ENCODE results near the gene CBX2.

The CBX2 gene

DNA sequence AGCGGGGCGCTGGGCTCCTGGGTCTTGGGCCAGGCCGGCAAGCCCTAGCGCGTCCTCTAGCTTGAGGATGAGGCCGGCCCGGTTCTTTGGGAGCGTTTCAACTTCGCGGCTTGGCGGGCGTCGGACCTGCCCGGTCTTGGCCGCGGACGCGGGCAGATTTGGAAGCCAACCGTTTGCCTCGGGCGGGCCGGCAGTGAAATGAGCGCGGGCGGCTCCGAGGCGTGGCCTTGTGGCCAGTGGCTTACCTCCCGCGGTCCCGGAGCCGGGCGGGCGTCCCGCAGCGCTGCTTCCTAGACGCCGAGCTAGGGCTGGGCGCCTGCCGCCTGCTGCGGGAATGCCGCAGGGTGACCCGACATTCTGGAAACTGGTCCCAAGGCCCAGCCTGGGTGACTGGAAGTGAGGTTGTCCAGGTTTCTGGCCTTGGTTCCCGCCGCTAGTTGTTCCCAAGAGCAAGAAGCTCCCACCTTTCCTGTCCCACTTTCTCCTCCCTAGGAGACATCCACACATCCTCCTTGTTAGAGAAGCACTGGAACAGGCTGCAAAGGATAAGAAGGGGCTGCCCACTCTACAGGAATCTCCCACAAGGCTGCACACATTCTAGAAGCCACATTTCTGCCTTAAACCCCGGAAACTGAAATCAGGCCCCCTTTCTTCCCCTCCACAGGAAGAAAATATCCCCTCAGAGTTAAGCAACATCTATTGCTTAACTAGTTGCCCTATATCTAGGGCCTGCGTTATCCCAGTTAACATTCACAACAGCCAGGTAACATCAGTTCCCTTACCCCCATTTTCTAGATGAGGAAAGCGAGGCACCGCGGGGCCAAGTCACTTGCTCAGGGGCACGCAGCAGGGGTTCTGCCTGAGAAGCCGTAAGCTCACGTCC, 23.4 kb downstream of the CBX2 start:
- DNase-seq: no peak

DNA sequence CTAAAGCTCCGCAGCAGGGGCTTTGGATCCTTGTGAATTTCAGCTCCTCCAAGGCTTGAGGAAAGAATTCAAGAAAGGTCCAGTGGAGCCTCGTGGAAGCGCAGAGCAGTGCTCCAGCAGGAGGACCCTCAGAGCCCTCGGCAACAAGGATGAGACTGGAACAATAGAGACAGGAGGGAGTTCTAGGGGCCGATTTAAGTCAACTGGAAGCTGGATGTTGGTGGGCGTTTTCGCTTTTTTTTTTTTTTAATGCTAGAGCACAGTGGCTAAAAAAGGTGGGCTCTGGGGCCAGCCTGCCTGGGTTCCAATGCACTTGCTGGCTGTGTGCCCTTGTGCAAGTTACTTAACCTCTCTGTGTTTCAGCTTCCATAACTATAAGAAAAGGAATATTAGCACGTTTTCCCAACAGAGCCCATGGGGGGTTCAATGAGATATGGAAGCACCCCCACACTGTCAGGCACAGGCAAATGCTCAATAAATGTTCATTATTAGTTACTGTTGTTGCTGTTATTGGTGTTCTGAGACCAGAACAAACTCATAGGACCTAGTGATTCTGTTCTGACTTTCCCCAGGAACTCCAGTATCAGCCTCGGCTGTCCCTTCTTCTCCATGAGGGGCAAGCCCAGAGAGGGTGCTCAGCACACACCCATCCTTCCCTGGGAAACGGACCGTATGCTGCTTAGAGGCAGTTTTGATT, 24.2 kb downstream of the CBX2 start:
- peak; percentile 11 for DNase-seq

DNA sequence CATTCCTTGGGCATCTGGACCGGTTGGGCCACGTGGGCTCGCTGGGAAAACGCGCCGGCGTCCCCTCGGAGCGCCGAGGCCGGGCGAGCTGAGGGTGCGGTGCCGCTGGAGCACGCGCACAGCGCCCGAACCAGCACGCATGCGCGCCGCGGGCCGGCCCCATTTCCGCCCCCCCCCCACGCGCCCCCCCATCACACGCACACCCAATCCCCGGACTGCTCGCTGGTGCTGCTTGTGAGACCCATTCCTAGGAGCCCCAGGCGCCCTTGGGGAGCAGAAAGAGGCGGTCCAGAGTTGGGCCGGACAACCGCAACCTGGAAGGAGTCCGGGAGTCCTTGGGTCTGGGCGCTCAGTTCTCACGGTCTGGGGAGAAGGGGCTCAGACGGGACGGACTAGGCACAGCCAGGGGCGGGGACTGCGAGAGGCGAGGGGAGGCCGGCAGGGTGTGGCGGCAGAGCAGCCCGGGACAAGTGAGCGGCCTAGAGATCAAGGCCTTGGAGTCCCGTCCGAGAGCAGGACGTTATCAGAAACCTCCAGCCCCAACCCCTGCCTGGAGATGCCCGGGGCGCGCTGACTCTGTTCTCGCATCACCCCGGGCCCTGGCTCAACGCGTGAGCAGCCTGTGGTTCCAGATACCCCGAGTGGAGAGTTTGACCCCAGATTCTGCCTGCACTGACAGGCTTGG, 24.9 kb downstream of the CBX2 start:
- DNase-seq: peak; percentile 47

DNA sequence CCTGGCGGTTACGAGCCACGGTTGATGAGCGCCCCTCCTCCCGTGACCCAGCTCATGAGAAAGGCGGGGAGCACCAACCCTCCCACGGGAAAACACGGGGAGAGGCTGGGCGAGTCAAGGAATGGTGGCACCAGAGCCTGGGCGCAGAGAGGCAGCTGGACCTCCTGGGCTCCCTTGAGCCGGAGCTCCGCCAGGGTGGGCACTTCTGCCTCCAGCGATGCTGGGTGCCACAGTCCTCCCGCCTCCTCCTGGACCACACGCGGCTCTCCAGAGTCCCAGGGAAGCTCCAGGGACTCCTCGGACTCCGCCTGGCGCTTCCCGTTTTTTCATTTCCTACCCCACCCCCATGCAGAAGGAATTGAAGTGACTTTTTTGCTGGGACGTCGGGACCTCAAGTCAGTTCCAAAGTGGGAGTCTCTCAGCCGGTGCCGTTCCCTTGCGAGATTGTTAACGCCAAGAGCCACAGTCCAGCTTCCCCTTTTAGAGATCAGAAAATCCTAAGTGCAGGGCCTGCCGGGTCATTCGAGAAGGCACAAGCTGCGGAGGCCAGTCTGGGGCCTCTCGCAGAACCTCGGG, 25.6 kb downstream of the CBX2 start:
- peak; percentile 11 for DNase-seq

DNA sequence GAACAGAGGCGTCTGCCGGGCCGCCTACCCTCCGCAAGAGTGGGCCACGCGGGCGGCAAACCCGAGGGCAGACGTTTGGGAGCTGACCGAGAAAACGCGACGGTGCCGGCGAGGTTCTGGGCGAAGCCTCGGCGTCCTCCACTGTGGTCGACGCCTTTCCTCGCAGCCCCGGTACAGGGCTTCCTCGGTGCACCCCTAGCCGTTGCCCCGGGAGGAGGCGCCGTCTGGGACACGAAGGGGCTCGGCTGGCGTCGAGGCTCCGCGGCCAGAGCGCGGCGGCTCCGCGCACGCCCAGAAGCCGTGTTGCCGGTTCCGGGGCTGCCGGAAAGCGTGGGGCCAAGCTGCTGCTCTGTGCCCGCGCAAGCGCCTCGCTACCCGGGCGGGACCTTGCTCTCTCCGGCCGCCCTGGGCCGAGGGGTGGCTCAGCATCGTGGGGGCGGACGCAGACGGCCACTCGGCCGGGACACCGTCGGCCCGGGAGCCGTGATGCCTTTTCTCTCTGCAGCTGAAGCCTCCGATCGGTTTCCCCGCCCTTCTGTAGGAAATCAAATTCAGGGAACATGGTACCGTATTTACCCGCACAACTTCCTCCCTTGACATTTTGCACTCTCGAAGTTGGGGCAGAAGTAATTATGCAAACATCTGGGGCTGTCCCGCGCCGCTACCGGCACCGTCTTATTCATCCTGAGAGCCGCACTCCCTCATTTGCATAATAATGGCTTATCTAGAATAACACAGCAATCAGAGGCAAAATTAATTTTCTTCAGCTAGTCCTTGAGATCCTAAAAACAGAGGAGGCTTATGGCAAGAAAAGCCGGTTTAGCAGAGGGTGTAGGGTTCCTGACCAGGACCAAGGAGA, 26.3 kb downstream of the CBX2 start:
- peak; percentile 62 for DNase-seq

DNA sequence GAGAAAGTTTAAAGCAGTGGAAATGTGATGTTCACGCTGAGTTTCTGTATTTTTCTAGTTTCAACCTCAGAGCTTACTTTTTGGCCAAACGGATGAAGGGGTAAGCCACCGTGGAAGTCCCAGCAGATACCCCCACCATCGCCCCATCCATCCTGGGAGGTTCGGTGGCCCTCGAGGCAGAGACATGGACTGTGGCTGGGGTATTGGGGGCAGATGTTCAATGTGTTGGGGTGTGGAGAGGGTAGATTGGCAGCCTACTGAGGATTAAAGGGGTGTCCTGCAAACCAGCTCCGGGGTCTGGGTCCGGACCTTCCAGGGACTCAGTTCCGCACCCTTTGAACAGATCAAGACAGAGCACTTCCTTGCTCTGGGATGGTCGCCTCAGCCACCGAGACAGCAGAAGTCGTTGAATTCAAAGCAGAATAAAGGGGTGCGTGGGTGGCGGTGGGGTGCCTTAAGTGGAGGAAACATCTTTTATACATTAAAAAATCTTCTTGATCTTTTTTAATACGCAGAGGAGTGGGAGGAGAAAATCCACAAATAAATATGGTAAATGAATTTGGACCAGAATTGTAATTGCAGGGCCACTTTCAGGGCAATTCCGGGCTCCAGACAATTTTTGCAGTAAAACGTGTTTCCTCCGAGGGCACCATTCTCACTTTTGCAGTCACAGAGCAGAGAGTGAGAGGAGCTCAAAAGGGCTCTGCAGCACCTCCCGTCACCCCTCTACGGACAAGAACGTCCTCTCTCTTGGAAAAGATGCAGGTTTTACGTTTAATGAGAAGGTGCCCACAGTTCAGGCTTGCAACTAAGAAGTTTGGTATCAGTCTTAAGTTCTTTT, 27.1 kb downstream of the CBX2 start:
- peak; percentile 2 for DNase-seq

DNA sequence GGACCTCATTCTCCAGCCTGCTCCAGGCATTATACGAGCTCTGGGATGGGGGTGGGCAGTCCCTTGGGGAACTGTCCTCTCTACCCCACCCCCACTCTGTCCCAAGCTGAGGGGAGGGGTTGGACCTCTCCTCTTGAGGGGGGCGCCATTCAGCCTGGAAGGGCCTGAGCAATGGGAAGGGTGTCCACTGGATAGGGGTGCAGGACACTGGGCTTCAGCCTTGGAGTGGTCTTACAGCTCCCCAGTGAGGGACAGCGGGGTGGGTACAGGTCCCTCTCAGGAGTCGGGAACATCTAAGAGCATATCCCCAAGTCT, 28.5 kb downstream of the CBX2 start:
- no peak for DNase-seq

DNA sequence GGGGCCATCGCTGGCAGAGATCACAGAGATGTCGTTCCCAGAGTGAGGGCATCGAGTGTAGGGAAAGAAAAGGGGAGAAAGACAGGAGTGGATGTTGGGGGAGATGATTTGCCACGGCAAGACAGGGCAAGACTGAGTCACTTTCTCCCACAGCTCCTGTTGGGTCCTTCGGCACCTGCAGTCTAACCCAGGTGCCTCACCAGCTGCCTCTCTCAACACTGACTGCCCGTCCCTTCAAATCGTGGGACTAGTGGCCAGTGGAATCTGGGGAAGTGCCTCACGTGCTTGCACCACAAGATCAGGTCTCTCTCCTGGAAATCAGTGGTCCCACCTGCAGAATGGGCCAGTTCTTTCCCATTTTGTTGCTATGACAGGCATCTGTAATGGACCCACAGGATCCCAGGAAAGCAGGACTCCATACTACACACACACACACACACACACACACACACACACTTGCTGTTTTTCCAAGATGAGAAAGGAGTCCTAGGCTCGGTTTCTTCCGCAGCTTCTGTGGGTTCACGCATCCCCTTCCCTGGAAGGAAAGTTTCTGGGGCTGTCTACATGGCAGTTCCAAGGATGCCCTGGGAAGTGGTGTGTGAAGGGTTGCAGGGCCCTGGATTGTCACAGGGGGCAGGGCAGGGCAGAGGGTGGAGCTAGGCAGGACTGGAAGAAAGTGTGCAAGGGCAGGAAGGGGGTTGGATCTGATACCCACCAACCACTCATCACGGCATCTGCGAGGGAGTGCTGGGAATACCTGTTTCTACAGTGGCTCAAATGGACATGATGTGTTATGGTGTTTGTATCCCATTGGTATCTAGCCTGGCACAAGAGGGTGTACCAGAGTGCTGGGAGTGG, 29.1 kb downstream of the CBX2 start:
- DNase-seq: no peak

DNA sequence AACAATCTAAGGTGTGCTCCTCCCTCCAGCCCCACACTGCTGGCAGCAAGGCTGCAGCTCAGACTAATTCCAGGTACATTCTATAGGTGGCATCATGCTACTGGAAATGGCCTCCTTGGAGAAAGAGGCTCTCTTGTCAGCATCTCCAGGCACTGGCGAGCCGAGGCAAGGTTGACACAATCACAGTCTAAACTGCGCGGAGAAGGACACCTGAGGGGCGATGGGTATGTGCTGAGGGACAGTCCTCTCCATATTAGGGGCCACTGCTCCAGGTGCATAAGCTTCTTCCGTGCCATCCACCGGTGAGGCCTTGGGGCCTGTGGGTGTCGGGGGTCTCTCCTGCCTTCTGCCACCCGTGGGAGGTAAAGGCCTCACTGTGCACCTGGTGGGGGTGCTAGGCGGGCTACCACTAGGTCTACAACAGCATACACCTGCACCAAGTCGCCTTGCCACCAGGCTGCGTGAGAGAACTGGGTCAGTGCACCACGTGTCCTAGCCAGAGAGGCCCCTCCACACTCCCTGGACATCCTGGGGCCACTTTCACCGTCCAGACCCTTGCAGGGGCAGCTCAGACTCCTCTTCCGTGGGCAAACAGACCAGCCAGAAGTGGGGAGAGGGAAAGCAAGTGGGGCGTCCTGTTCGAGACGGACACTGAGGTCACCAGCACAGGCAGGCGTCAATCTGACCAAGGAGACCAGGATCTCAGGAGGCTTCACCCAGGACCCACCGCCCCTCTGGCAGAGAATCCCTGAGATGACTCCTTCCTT, 31.0 kb downstream of the CBX2 start:
- DNase-seq: peak; percentile 25

DNA sequence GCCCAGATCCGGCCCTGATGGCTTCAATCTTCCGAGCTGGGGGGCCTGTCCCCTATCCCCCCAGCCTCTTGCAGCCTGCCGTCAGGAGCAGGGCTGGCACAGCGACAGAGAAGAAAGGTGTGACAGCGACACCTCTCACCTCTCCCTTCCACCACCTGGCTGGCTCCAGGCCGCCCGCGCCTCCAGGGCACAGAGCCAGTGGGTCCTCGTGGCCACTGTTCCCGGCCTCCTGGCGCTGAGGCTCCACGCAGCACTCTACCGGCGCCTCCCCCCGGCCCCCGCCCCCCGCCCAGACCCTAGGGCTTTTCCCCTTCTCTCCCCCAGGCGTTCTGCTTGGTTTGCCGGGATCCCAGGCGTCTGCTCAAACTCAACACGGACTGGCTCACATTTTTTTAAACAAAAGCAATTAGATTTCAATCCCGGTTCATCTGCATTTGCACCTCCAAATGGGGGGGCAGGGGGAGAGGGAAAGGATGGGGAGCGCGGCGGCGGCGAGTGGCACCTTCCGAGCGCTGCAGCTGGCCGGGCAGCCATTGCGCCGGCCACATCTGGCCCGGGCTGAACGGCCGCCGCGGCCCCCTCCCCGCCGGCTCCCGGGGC, 31.7 kb downstream of the CBX2 start:
- no peak for DNase-seq

DNA sequence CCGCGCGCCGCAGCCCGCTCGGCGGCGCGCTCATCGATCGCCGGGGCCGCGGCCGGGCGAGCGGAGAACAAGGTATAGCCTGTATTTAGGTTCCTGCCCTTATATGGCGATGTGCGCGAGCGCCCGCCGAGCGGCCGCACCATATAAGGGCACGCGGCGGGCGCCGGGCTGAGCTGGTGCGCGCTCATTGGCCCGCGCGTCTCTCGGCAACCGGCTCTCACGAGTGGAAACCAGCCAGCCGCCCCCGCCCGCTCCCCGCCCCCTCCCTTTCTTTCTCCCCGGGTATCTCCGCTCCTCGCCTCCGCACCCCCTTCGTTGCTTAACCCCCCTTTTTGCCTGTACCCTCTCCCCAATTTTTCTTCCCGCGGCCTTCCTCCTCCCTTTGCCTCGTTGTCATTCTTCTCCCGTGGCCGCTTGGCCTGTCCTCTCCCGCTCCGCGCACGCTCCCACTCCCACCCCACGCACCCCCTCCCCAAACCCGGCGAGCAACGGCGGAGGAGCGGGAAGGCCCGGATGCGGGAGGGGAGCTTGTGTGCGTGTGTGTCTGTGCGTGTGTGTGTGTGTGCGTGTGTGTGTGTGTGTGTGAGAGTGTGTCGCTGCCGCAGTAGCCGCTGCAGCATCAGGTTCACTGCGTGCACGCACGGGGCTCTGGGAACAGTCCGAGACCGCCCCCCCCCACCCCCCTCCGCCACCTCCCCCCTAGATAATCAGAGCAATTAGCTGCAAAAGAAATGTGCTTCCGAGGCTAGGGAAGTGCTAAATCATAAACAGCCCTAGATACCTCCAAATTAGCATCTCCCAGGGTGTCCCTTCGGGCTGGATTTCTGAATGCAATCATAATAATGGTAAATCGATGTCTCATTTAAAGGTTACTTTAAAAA, 32.4 kb downstream of the CBX2 start:
- DNase-seq: peak; percentile 46

DNA sequence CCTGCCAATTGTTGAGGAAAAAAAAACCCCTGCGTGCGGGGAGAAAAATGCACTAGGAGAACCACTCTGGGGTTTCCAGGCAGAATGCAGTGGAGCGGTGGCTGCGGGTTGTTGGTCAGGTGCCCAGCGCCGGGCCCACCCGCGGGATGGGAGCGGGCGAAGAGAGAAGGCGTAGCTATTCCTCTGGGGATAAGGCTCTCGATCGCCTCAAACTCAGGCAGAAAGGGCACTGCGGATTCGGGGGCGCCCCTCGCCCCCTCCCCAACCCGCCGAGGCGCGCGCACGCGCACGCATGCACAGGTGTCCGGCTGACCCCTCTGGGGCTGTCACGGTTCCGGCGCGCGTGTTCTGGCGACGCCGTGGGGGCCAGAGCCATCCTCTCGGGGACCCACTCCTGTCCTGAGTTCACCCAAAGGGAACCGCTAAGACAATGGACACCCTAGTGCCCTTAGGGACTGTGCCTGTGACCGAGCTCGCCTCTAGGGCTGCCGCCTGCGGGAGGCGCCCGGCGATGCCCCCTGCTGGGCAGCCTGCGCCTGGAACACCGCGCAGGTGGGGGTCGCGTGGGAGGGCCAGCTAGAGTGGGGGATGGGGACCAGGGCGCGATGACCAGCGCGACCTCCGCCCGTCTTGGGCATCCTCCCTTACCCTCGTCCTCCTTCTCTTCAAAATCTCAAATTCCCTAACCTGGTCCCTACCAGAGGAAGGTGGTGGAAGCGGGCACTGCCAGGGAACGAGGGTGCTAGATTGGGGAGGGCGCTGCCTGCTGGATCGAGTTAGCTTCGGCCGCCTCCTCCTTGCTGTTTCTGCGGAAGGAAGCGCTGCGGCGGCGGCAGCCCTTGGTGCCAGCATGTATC, 33.3 kb downstream of the CBX2 start:
- peak; percentile 60 for DNase-seq

DNA sequence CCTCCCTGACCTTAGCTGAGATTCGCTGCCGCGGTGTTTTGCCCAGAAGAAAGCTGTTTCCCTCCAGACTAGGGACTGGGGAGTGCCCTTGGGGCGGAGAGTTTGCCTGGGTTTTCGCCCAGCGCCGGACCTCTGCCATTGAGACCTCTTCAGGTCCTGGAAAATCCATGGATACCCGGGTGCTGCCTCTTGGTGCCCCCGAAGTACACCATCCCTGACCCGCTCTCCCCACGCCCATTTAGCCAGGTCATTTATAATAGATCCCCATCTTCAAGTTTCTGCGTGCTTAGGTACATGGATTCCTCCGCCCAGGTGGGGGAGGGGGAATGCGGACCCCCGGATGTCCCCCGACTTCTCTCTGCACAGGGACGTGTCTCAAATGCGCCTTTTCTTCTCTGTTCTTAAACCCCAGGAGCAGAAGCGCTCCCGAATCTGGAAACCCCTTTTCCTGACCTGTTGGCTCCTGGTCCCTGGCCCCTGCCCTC, 34.0 kb downstream of the CBX2 start:
- no peak for DNase-seq

DNA sequence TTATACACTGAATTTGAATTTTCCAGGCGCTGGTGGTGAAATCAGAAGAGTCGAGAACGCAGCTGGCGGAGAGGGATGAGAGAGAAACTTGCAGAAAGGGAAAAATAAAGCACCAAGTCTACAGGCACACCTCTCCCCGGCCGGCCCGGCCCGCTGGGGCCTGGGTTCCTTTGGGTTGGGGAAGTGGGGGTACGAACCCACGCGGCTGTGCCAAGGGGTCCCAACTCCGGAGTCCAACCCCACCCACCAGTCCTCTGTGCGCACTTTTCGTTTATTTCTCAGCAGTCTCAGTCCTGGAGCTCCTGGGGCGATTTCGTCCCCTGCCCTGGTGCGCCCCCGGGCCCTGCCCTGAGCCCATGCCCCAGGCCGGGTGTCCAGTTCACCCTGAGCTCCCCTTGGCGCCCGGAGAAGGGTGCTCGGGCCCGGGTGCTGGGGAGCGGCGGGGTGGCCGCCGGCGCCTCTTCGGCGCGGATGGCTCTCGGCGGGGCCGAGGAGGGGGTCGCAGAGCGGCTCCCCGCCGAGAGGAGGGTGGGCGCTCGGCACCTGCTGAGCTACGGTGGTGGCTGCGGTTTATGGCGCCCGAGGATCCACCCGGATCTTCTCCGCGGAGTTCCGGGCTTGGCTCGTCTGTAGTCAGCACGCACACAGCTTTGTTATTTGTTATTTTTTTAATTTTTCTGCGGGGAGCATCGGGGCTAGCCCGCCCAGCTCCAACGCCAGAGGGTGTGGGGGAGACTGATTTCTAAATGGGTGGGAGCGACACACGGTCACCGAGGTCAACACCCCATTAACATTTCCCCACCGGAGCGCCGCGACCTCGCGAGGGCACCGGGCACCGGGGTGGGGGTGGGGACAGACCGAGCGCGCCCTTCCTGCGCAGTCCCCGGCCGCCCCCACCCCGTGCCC, 34.7 kb downstream of the CBX2 start:
- DNase-seq: no peak

DNA sequence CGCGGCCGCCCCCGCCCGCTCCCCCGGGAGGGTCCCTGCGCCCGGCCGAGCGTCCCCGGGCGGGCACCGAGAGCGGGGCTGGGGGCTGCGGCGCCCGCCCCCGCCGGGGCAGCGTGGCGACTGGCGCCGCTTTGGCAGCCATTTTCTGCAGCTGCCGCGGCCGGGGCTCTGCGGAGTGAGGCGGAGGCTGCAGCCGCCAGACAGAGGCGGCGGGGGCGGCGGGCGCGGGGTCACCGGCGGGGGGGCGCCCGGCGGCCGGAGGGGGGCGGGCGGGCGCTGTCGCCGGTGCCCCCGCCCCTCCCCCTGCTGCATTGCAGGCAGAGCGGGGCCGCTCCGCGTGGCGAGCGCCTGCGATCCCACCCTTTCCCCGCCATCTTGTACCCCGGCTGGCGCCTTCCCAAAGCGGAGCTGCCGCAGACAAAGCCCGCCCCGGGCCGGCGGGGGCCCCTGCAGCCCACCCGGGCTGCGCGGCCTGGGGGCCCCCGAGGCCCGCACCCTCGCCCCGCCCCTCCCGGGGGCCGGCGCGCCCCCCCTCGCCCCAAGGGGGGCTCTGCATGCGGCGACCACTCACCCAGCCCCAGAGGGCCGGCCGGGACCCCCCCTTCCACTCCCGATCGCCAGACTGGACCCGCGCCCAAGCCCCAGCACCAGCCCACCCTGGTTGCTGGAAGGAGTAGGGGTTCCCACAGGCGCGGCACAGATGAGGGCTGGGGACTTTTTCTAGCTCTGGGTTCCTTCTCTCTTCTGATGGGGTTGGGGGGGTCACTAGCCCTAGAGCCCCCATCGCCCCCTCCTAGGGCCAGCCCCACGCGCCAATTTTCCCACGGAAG, 35.6 kb downstream of the CBX2 start:
- DNase-seq: no peak

Data from GF-D8 (cell line).